Left ventricle myocardium inferior (tissue), 1 donor: Measurements from ENCODE around the gene SLC26A11. TPM values are rescaled to one million over a fixed set of nuclear protein-coding genes. Genes with fewer than 3 reads are reported as not detected.

Source experiments
- DNase-seq: peaks from one replicate; pipeline ENCODE4 v3.0.0-alpha.2; 2020
- H3K27ac ChIP-seq: fragments of 200-600 bp; replicated peaks from 2 replicates; pipeline ENCODE4 v1.8.0; 2021
- H3K27me3 ChIP-seq: fragments of 200-600 bp; 2 replicates; pipeline ENCODE4 v1.8.0; 2021; ENCODE audit warnings: low read depth
- H3K36me3 ChIP-seq: fragments of 200-600 bp; 2 replicates; pipeline ENCODE4 v1.8.0; 2021
- H3K4me1 ChIP-seq: fragments of 200-600 bp; 2 replicates; pipeline ENCODE4 v1.8.0; 2021
- H3K4me3 ChIP-seq: fragments of 200-600 bp; 2 replicates; pipeline ENCODE4 v1.8.0; 2021; ENCODE audit warnings: mild to moderate bottlenecking, moderate library complexity
- H3K9me3 ChIP-seq: fragments of 200-600 bp; replicated peaks from 2 replicates; pipeline ENCODE4 v1.8.0; 2021
- intact Hi-C: fragments of 100-400 bp; cut with micrococcal nuclease; formaldehyde crosslinking; loops from one replicate; pipeline ENCODE4 v1.11.0; 2022
- total RNA-seq: library from RNA; stranded (reverse); fragmentation: NEBNext Ultra II Directional; extraction: Animal tissue kit (Norgen Biotek cat#: 25700); gene quantifications from one replicate; pipeline ENCODE4 v1.2.1, GENCODE V29; 2021
- TF ChIP-seq, protein P1 (sequence below): fragments of 200-600 bp; IDR thresholded peaks from 2 replicates; pipeline ENCODE4 v1.8.0; 2021; ENCODE audit warnings: antibody characterized with exemption, mild to moderate bottlenecking, borderline replicate concordance
- donor health status: DM: no; HTN: yes; CAD: no; lungs with severe emphysema.

The SLC26A11 gene
- total RNA-seq, 1 donor from 2014 or later, result 4.1 TPM

DNA sequence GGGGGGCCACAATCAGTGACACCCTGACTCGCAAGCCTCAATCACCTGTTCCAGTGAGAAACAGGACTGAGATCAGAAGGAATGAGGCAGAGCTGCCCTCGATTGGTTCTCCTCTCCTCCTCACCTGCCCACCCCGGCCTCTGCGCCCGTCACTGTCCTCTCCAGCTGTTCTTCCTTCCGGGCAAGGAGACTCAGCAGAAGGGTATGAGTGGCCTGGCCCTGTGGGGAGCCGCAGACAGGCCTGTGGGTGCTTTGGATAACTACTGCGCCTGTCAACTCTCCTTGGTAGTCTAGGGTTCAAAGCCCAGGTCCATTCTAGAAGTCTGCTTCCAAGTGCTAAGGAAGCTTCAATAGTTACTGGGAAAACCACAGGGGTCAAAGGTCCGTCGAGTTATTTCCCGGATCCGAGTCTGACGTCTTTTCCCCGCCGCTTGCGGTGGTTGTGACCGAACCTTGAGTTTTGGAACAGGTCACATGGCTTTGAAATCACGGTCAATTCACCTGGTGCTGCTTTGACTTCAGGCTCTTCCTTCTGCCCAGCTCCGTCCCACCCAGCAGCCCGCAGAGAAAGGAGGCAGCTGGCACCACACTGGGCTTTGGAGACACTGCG lies 42.1 kb upstream of the SLC26A11 start:
- DNase-seq, result no peak
- no peak overlapping the region for H3K4me3 ChIP-seq
- H3K27ac ChIP-seq, result no peak overlapping the region
- TF ChIP-seq, protein P1, sequence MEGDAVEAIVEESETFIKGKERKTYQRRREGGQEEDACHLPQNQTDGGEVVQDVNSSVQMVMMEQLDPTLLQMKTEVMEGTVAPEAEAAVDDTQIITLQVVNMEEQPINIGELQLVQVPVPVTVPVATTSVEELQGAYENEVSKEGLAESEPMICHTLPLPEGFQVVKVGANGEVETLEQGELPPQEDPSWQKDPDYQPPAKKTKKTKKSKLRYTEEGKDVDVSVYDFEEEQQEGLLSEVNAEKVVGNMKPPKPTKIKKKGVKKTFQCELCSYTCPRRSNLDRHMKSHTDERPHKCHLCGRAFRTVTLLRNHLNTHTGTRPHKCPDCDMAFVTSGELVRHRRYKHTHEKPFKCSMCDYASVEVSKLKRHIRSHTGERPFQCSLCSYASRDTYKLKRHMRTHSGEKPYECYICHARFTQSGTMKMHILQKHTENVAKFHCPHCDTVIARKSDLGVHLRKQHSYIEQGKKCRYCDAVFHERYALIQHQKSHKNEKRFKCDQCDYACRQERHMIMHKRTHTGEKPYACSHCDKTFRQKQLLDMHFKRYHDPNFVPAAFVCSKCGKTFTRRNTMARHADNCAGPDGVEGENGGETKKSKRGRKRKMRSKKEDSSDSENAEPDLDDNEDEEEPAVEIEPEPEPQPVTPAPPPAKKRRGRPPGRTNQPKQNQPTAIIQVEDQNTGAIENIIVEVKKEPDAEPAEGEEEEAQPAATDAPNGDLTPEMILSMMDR, result no peak
- no peaks in the 10 kb centered on the region for H3K9me3 ChIP-seq
- intact Hi-C loops, result no loop called here
- peaks cover 29% of the 10 kb centered on the region for H3K27me3 ChIP-seq
- H3K36me3 ChIP-seq, result no peaks in the 10 kb centered on the region
- peaks cover 6% of the 10 kb centered on the region for H3K4me1 ChIP-seq

DNA sequence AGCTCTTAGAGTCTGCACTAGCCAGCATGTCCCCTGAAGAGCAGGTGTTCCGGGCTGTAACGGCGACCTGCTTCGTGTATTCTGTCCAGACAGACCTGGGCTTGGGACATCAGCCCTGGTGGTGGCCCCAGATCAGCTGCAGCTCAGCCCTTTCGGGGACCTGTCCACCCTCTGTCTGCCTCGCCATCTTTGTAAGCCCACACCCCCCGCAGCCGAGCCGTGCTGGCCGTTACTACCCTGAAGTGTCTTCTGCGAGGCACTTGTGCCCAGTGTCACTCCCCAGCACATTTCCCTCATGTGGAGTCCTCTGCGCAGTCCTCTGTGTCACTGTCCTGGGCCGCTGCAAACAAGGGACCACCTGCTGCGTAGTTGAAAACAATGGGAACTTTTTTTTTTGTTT lies 40.0 kb upstream of the SLC26A11 start:
- TF ChIP-seq, protein P1, result no peak
- no peaks in the 10 kb centered on the region for H3K9me3 ChIP-seq
- peaks cover 34% of the 10 kb centered on the region for H3K27me3 ChIP-seq

GRCh38 chr17:80181431-80181830 lies 38.8 kb upstream of the SLC26A11 start:
- Histone ChIP-seq H3K27me3 (peaks cover 28% of the 10 kb centered on the region), H3K9me3 (no peaks in the 10 kb centered on the region), H3K27ac (no peak overlapping the region), H3K36me3 (no peaks in the 10 kb centered on the region), H3K4me3 (no peak overlapping the region), H3K4me1 (no peaks in the 10 kb centered on the region)
- TF ChIP-seq, protein P1, result no peak
- no peak for DNase-seq
- intact Hi-C loops, result no loop called here

More for the DNA sequence above, 40.0 kb upstream of the SLC26A11 start:
- intact Hi-C loops, result no loop called here
- Histone ChIP-seq H3K36me3 (no peaks in the 10 kb centered on the region), H3K27ac (no peak overlapping the region), H3K4me3 (no peak overlapping the region), H3K4me1 (peaks cover 5% of the 10 kb centered on the region)
- no peak for DNase-seq

DNA sequence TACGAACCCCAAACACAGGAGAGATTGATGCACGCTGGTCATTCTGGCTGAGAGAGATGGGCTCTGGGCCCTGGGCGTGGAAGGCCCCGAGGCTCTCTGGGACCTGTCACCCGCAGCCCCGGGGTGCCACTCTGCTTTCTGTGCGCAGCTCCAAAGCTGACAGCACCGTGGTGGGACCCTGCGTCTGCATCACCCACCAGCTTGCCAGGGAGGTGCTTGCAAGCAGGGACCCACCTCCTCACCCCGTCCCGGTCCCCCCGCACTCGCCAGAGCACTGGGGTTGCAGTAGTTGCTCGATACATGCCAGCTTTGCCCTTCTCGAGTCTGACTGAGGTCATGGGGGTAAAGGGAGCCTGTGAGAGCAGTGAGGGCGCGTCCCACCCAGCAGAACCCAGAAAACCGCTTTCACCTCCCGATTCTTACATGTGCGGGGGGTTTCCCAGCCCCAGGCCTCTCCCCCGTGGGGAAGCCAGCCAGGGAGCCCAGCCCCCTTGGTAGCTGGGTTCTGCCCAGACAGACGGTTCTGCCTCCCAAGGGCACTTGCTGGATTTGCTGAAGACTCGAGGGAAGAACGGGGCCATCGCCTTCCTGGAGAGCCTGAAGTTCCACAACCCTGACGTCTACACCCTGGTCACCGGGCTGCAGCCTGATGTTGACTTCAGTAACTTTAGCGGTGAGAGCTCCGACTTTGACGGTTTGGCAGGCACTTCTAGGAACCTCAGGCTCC lies 37.9 kb upstream of the SLC26A11 start:
- Histone ChIP-seq H3K27ac (no peak overlapping the region), H3K9me3 (no peaks in the 10 kb centered on the region), H3K36me3 (no peaks in the 10 kb centered on the region), H3K4me1 (no peaks in the 10 kb centered on the region), H3K4me3 (no peak overlapping the region), H3K27me3 (peaks cover 28% of the 10 kb centered on the region)
- TF ChIP-seq, protein P1, result no peak
- intact Hi-C loops, result no loop called here
- no peak for DNase-seq

DNA sequence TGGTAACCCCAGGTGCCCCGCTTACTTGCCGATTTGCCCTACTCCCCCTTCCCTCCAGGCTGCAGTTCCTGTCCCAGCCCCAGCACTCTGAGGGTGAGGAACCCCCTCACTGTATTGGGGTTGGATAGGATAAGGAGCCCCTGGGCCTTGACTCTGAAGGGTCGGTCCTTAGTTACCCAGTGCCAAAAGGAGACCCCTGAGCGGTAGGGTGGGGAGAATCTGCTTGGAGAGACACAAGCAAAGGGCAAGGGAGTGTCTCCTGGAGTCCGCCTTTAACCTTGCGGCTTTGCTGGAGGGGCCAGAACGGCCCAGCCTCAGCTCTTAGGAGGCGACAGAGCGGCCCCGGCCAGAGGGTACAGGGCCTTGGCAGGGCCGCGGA lies 37.4 kb upstream of the SLC26A11 start:
- DNase-seq, result no peak
- Histone ChIP-seq H3K36me3 (no peaks in the 10 kb centered on the region), H3K27ac (no peak overlapping the region), H3K27me3 (peaks cover 28% of the 10 kb centered on the region), H3K9me3 (no peaks in the 10 kb centered on the region), H3K4me3 (no peak overlapping the region), H3K4me1 (peaks cover 5% of the 10 kb centered on the region)
- intact Hi-C loops, result no loop called here
- TF ChIP-seq, protein P1, result no peak
